Measurements from ENCODE around the gene FBLN1.

FBLN1 gene

GRCh38 chr22:45504373-45505341 lies 2.0 kb downstream of the FBLN1 start:
- no peak for DNase-seq

- DNase-seq = no peak
Observed at GRCh38 chr22:45505991-45506747, 3.5 kb downstream of the FBLN1 start.

GRCh38 chr22:45506816-45507360 lies 4.2 kb downstream of the FBLN1 start:
- DNase-seq = no peak

GRCh38 chr22:45507798-45508197 lies 5.1 kb downstream of the FBLN1 start:
- DNase-seq = no peak

- DNase-seq = no peak
Observed at GRCh38 chr22:45508814-45509213, 6.1 kb downstream of the FBLN1 start.

- no peak for DNase-seq
Observed at GRCh38 chr22:45510376-45511232, 7.9 kb downstream of the FBLN1 start.

GRCh38 chr22:45511847-45512261 lies 9.2 kb downstream of the FBLN1 start:
- no peak for DNase-seq

- no peak for DNase-seq
Observed at GRCh38 chr22:45512363-45512762, 9.7 kb downstream of the FBLN1 start.

GRCh38 chr22:45515676-45516075 lies 13.0 kb downstream of the FBLN1 start:
- DNase-seq = no peak

- no peak for DNase-seq
Observed at GRCh38 chr22:45516163-45516562, 13.5 kb downstream of the FBLN1 start.

GRCh38 chr22:45516923-45517675 lies 14.4 kb downstream of the FBLN1 start:
- DNase-seq = no peak

GRCh38 chr22:45518136-45518535 lies 15.5 kb downstream of the FBLN1 start:
- no peak for DNase-seq

GRCh38 chr22:45518580-45518991 lies 15.9 kb downstream of the FBLN1 start:
- no peak for DNase-seq

- DNase-seq = no peak
Observed at GRCh38 chr22:45521178-45521577, 18.5 kb downstream of the FBLN1 start.

- no peak for DNase-seq
Observed at GRCh38 chr22:45522462-45522861, 19.8 kb downstream of the FBLN1 start.

- DNase-seq = no peak
Observed at GRCh38 chr22:45524157-45524556, 21.5 kb downstream of the FBLN1 start.

GRCh38 chr22:45524966-45525365 lies 22.3 kb downstream of the FBLN1 start:
- no peak for DNase-seq

- no peak for DNase-seq
Observed at GRCh38 chr22:45525480-45525879, 22.8 kb downstream of the FBLN1 start.

GRCh38 chr22:45526281-45526680 lies 23.6 kb downstream of the FBLN1 start:
- no peak for DNase-seq

- DNase-seq = no peak
Observed at GRCh38 chr22:45526768-45527360, 24.2 kb downstream of the FBLN1 start.

GRCh38 chr22:45527456-45527855 lies 24.8 kb downstream of the FBLN1 start:
- no peak for DNase-seq
